ENCODE measurements around the gene ZNF473.

Gene ZNF473
- 18.4 reads per million, percentile 45 among the genes with 10 or more reads in this experiment for total RNA-seq

GRCh38 chr19:50025794-50026549, at the start of gene ZNF473:
Gene ZNF473 (plus strand): TSS chr19:50026005. CDS start chr19:50031083, 5,078 bp downstream.
- DNase-seq = peak; percentile 90

- DNase-seq = no peak
These were observed 49.3 kb upstream of the ZNF473 start for GRCh38 chr19:49976496-49976895.

- DNase-seq = no peak
These were observed 48.7 kb upstream of the ZNF473 start for GRCh38 chr19:49977076-49977475.

- no peak for DNase-seq
These were observed 47.9 kb upstream of the ZNF473 start for GRCh38 chr19:49977881-49978280.

- no peak for DNase-seq
These were observed 47.5 kb upstream of the ZNF473 start for GRCh38 chr19:49978324-49978723.

GRCh38 chr19:49981603-49982593, 43.9 kb upstream of the ZNF473 start:
- DNase-seq = no peak

GRCh38 chr19:49983645-49984229, 42.1 kb upstream of the ZNF473 start:
- peak; percentile 74 for DNase-seq

GRCh38 chr19:49984491-49984890, 41.3 kb upstream of the ZNF473 start:
- no peak for DNase-seq

GRCh38 chr19:49985871-49986270, 39.9 kb upstream of the ZNF473 start:
- no peak for DNase-seq

GRCh38 chr19:49986354-49986753, 39.5 kb upstream of the ZNF473 start:
- no peak for DNase-seq

- DNase-seq = peak; percentile 72
These were observed 38.6 kb upstream of the ZNF473 start for GRCh38 chr19:49987159-49987698.

- DNase-seq = no peak
These were observed 37.8 kb upstream of the ZNF473 start for GRCh38 chr19:49988007-49988406.

GRCh38 chr19:49988433-49988832, 37.4 kb upstream of the ZNF473 start:
- DNase-seq = no peak

GRCh38 chr19:49997709-49998108, 28.1 kb upstream of the ZNF473 start:
- DNase-seq = no peak

- no peak for DNase-seq
These were observed 26.3 kb upstream of the ZNF473 start for GRCh38 chr19:49999371-50000010.

- no peak for DNase-seq
These were observed 25.6 kb upstream of the ZNF473 start for GRCh38 chr19:50000038-50000840.

- DNase-seq = no peak
These were observed 24.8 kb upstream of the ZNF473 start for GRCh38 chr19:50000841-50001557.

- DNase-seq = no peak
These were observed 24.0 kb upstream of the ZNF473 start for GRCh38 chr19:50001775-50002174.

- DNase-seq = no peak
These were observed 23.3 kb upstream of the ZNF473 start for GRCh38 chr19:50002386-50002960.

GRCh38 chr19:50003254-50003788, 22.5 kb upstream of the ZNF473 start:
- DNase-seq = no peak
